Ascending aorta (tissue), 2 donors: ENCODE measurements around the gene PCDH9. TPM values are rescaled to one million over a fixed set of nuclear protein-coding genes. Genes with fewer than 3 reads are reported as not detected.

Experiments used
- DNase-seq, 2 donors: peaks; one replicate each; pipeline ENCODE4 v3.0.0-alpha.2; 2019; ENCODE audit warnings: low spot score in 2 of 2
- H3K27ac ChIP-seq, 2 donors: fragments of 200-600 bp; sonication (generic); one replicate each; pipeline ENCODE4 v1.5.1; 2016 to 2017; ENCODE audit warnings: mild to moderate bottlenecking in 1 of 2
- H3K27me3 ChIP-seq: fragments of 200-600 bp; sonication (generic); one replicate; pipeline ENCODE4 v1.5.1; 2017
- H3K36me3 ChIP-seq, 2 donors: fragments of 200-600 bp; sonication (generic); one replicate each; pipeline ENCODE4 v1.5.1; 2016
- H3K4me1 ChIP-seq, 2 donors: fragments of 200-600 bp; sonication (generic); one replicate each; pipeline ENCODE4 v1.5.1; 2016 to 2017; ENCODE audit warnings: mild to moderate bottlenecking in 1 of 2
- H3K4me3 ChIP-seq, 2 donors: fragments of 200-600 bp; sonication (generic); one replicate each; pipeline ENCODE4 v1.5.1; 2016 to 2017; ENCODE audit warnings: mild to moderate bottlenecking in 1 of 2
- H3K9me3 ChIP-seq, 2 donors: fragments of 200-600 bp; sonication (generic); one replicate each; pipeline ENCODE4 v1.5.1; 2016
- CTCF ChIP-seq, 3 experiments: fragments of 200-600 bp in 2 of 3; fragments of 450-650 bp in 1 of 3; sonication (generic) in 2 of 3; IDR thresholded peaks; one replicate each; pipeline ENCODE4 v1.5.1; 2016 to 2019; ENCODE audit warnings: antibody characterized with exemption in 3 of 3, mild to moderate bottlenecking in 1 of 3, moderate library complexity in 1 of 3
- intact Hi-C: fragments of 100-400 bp; cut with DNase I; formaldehyde crosslinking; loops from one replicate; pipeline ENCODE4 v1.15.1; 2023
- total RNA-seq: library from RNA; depleted of rRNA; stranded (reverse); fragments of >200 nt; gene quantifications from one replicate; pipeline ENCODE4 v1.1.0, GENCODE V29; 2016

PCDH9 gene
- total RNA-seq, 1 donor from 2014 or later, result 3.6 TPM

- H3K27me3 ChIP-seq, result no peaks in the 10 kb centered on the region
Measured at GRCh38 chr13:67071918-67072598, 158.1 kb downstream of the PCDH9 start.

GRCh38 chr13:67070306-67070705 lies 159.8 kb downstream of the PCDH9 start:
- no peaks in the 10 kb centered on the region for H3K9me3 ChIP-seq
- no peaks in the 10 kb centered on the region for H3K36me3 ChIP-seq
- TF ChIP-seq CTCF (IDR thresholded peaks at IDR 0.05), result no peak
- intact Hi-C loops, result no loop called here
- no peaks in the 10 kb centered on the region for H3K27me3 ChIP-seq
- no peak for DNase-seq
- no peaks in the 10 kb centered on the region for H3K4me1 ChIP-seq
- H3K27ac ChIP-seq, result no peak overlapping the region
- H3K4me3 ChIP-seq, result no peak overlapping the region

More at GRCh38 chr13:67071918-67072598, 158.1 kb downstream of the PCDH9 start:
- no peaks in the 10 kb centered on the region for H3K9me3 ChIP-seq
- H3K4me1 ChIP-seq, result no peaks in the 10 kb centered on the region
- intact Hi-C loops, result no loop called here
- no peak for TF ChIP-seq CTCF (IDR thresholded peaks at IDR 0.05)
- DNase-seq, result no peak
- H3K36me3 ChIP-seq, result no peaks in the 10 kb centered on the region
- no peak overlapping the region for H3K4me3 ChIP-seq
- no peak overlapping the region for H3K27ac ChIP-seq

GRCh38 chr13:67069117-67069767 lies 160.9 kb downstream of the PCDH9 start:
- no peak overlapping the region for H3K27ac ChIP-seq
- H3K27me3 ChIP-seq, result no peaks in the 10 kb centered on the region
- no peak for DNase-seq
- H3K36me3 ChIP-seq, result no peaks in the 10 kb centered on the region
- H3K4me3 ChIP-seq, result no peak overlapping the region
- H3K4me1 ChIP-seq, result no peaks in the 10 kb centered on the region
- intact Hi-C loops, result no loop called here
- H3K9me3 ChIP-seq, result no peaks in the 10 kb centered on the region
- no peak for TF ChIP-seq CTCF (IDR thresholded peaks at IDR 0.05)

GRCh38 chr13:67064920-67065319 lies 165.2 kb downstream of the PCDH9 start:
- Histone ChIP-seq H3K27me3 (no peaks in the 10 kb centered on the region), H3K27ac (no peak overlapping the region), H3K36me3 (no peaks in the 10 kb centered on the region), H3K9me3 (no peaks in the 10 kb centered on the region), H3K4me3 (no peak overlapping the region), H3K4me1 (no peaks in the 10 kb centered on the region)
- intact Hi-C loops, result no loop called here
- TF ChIP-seq CTCF (IDR thresholded peaks at IDR 0.05), result no peak
- no peak for DNase-seq

GRCh38 chr13:67063036-67063435 lies 167.1 kb downstream of the PCDH9 start:
- intact Hi-C loops, result no loop called here

More at GRCh38 chr13:67063036-67063435, 167.1 kb downstream of the PCDH9 start:
- DNase-seq, result no peak
- no peak overlapping the region for H3K27ac ChIP-seq
- H3K4me1 ChIP-seq, result no peaks in the 10 kb centered on the region
- TF ChIP-seq CTCF (IDR thresholded peaks at IDR 0.05), result no peak
- no peaks in the 10 kb centered on the region for H3K36me3 ChIP-seq
- H3K4me3 ChIP-seq, result no peak overlapping the region
- no peaks in the 10 kb centered on the region for H3K9me3 ChIP-seq
- H3K27me3 ChIP-seq, result no peaks in the 10 kb centered on the region
